ENCODE data around the gene LGR4. TPM values are rescaled to one million over a fixed set of nuclear protein-coding genes. Genes with fewer than 3 reads are reported as not detected.

Gene LGR4
- total RNA-seq, 1 experiment from 2014 or later = 7.1 TPM

DNA sequence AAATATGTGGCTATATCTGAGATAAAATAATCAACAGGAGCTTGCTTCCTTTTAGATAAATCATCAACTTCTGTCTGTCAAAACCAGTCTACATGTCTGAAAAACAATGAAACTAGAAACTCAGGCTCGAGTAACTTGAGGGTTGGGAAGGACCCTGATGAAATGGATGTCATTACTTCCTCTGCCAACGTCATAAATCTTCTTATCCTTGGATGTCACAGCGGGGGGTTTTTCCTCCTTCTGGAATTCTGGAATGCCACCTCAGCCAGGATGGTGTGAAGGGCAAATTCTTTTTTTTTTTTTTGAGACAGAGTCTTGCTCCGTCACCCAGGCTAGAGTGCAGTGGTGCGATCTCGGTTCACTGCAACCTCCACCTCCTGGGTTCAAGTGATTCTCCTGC lies 13.4 kb downstream of the LGR4 start:
- RAD21 ChIA-PET (ENCODE audit: low non-redundant PET in 1 of 2, low total read pairs in 2 of 2, uncharacterized antibody in 2 of 2, unreplicated experiment in 2 of 2) = no interaction called here
- H3K4me1 ChIP-seq (ENCODE audit: control insufficient read depth in 1 of 2, insufficient read depth in 2 of 2, low read length in 2 of 2) = peaks cover 0 to 4% of the 10 kb centered on the region in 2 experiments; a peak in 3 of 4 replicates
- ATAC-seq = no peak
- no peaks in the 10 kb centered on the region for H3K9me2 ChIP-seq (ENCODE audit: insufficient read depth)
- intact Hi-C loops (cut with micrococcal nuclease) = no loop called here
- H3K9me3 ChIP-seq (ENCODE audit: control insufficient read depth in 1 of 2, insufficient read depth in 1 of 2, low read depth in 1 of 2, low read length in 2 of 2) = no peaks in the 10 kb centered on the region
- H3K27me3 ChIP-seq (ENCODE audit: insufficient read depth, low read length) = no peaks in the 10 kb centered on the region
- no peaks in the 10 kb centered on the region for H3K79me2 ChIP-seq (ENCODE audit: insufficient read depth, low read length)
- CTCF ChIA-PET = interaction anchor here (1.0 kb wide), 1 partner anchor 10 kb away, joined by 3 read pairs; no protein-coding TSS in a partner anchor
- no peaks in the 10 kb centered on the region for H3K36me3 ChIP-seq (ENCODE audit: control insufficient read depth in 1 of 2, insufficient read depth in 2 of 2, low read length in 2 of 2)
- H3K4me2 ChIP-seq (ENCODE audit: low read length) = no peak overlapping the region
- H3K27ac ChIP-seq (ENCODE audit: low read depth, low read length) = no peak overlapping the region
- no peak overlapping the region for H3K4me3 ChIP-seq (replicated peaks in 1 of 2; ENCODE audit: low read depth in 1 of 2, low read length in 2 of 2)
- H3K9ac ChIP-seq (ENCODE audit: low read length) = no peak overlapping the region
- H2AFZ ChIP-seq (ENCODE audit: low read depth, low read length, poor library complexity, severe bottlenecking) = no peak overlapping the region
- no peak for DNase-seq (ENCODE audit: low read depth, low spot score)
- no peak for TF ChIP-seq EZH2phosphoT487 (IDR thresholded peaks at IDR 0.05; ENCODE audit: borderline replicate concordance)
- H4K20me1 ChIP-seq (ENCODE audit: insufficient read depth) = no peaks in the 10 kb centered on the region
- BruUV-seq (replicated peaks) = no TSS peak
- POLR2A ChIA-PET = interaction anchor here (0.8 kb wide), 1 partner anchor 143 kb away, joined by 3 read pairs; no protein-coding TSS in a partner anchor

DNA sequence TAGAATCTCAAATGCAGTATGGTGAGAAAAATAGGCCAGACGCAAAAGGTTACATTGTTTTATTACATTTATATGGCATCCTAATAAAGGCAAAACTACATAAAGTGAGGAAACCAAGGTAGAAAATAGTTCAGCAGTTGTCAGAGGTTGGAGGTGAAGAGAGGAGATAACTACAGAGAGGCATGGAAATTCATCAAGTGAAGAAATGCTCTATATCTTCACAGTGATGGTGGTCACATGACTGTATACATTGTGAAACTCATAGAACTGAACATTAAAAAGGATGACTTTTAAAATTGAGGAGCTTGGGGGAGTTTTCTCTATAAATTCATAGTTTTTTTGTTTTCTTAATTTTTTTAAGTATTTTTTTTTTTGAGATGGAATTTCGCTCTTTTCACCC lies 14.4 kb downstream of the LGR4 start:
- Histone ChIP-seq H3K36me3 (ENCODE audit: control insufficient read depth in 1 of 2, insufficient read depth in 2 of 2, low read length in 2 of 2) (no peaks in the 10 kb centered on the region), H3K4me2 (ENCODE audit: low read length) (no peak overlapping the region), H2AFZ (ENCODE audit: low read depth, low read length, poor library complexity, severe bottlenecking) (no peak overlapping the region), H4K20me1 (ENCODE audit: insufficient read depth) (no peaks in the 10 kb centered on the region), H3K9ac (ENCODE audit: low read length) (no peak overlapping the region), H3K27me3 (ENCODE audit: insufficient read depth, low read length) (no peaks in the 10 kb centered on the region), H3K79me2 (ENCODE audit: insufficient read depth, low read length) (no peaks in the 10 kb centered on the region), H3K4me3 (replicated peaks in 1 of 2; ENCODE audit: low read depth in 1 of 2, low read length in 2 of 2) (no peak overlapping the region), H3K9me3 (ENCODE audit: control insufficient read depth in 1 of 2, insufficient read depth in 1 of 2, low read depth in 1 of 2, low read length in 2 of 2) (no peaks in the 10 kb centered on the region), H3K27ac (ENCODE audit: low read depth, low read length) (no peak overlapping the region), H3K9me2 (ENCODE audit: insufficient read depth) (no peaks in the 10 kb centered on the region), H3K4me1 (ENCODE audit: control insufficient read depth in 1 of 2, insufficient read depth in 2 of 2, low read length in 2 of 2) (no peaks in the 10 kb centered on the region)
- no peak for DNase-seq (ENCODE audit: low read depth, low spot score)
- ChIA-PET CTCF (no interaction called here), POLR2A (no interaction called here), RAD21 (ENCODE audit: low non-redundant PET in 1 of 2, low total read pairs in 2 of 2, uncharacterized antibody in 2 of 2, unreplicated experiment in 2 of 2) (no interaction called here)
- intact Hi-C loops (cut with micrococcal nuclease) = no loop called here
- no TSS peak for BruUV-seq (replicated peaks)
- TF ChIP-seq EZH2 (IDR thresholded peaks at IDR 0.05) (no peak), SP1 (IDR thresholded peaks at IDR 0.05; ENCODE audit: low read depth) (no peak), FOSL1 (IDR thresholded peaks at IDR 0.05; ENCODE audit: low read depth) (no peak), POLR2AphosphoS5 (IDR thresholded peaks at IDR 0.05; ENCODE audit: low read depth, low read length) (no peak), ELF1 (IDR thresholded peaks at IDR 0.05; ENCODE audit: borderline replicate concordance, low read depth) (no peak), EGR1 (IDR thresholded peaks at IDR 0.05; ENCODE audit: low read depth) (no peak), CBX3 (IDR thresholded peaks at IDR 0.05; ENCODE audit: low read depth) (no peak), TCF7L2 (IDR thresholded peaks at IDR 0.05; ENCODE audit: borderline replicate concordance, extremely low read depth, insufficient read depth, insufficient read length) (no peak), POLR2A (IDR thresholded peaks at IDR 0.05; ENCODE audit: borderline replicate concordance, extremely low read depth, insufficient read depth, insufficient read length) (no peak), RAD21 (IDR thresholded peaks at IDR 0.05; ENCODE audit: low read depth) (no peak), ZFX (IDR thresholded peaks at IDR 0.05) (no peak), SRF (IDR thresholded peaks at IDR 0.05; ENCODE audit: low read depth) (no peak), CEBPB (IDR thresholded peaks at IDR 0.05; ENCODE audit: low read depth) (no peak)
- TF ChIP-seq, protein P1, sequence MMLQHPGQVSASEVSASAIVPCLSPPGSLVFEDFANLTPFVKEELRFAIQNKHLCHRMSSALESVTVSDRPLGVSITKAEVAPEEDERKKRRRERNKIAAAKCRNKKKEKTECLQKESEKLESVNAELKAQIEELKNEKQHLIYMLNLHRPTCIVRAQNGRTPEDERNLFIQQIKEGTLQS (IDR thresholded peaks at IDR 0.05) = no peak
- TF ChIP-seq, protein P2, sequence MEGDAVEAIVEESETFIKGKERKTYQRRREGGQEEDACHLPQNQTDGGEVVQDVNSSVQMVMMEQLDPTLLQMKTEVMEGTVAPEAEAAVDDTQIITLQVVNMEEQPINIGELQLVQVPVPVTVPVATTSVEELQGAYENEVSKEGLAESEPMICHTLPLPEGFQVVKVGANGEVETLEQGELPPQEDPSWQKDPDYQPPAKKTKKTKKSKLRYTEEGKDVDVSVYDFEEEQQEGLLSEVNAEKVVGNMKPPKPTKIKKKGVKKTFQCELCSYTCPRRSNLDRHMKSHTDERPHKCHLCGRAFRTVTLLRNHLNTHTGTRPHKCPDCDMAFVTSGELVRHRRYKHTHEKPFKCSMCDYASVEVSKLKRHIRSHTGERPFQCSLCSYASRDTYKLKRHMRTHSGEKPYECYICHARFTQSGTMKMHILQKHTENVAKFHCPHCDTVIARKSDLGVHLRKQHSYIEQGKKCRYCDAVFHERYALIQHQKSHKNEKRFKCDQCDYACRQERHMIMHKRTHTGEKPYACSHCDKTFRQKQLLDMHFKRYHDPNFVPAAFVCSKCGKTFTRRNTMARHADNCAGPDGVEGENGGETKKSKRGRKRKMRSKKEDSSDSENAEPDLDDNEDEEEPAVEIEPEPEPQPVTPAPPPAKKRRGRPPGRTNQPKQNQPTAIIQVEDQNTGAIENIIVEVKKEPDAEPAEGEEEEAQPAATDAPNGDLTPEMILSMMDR (IDR thresholded peaks at IDR 0.05 in 2 of 3, conservative IDR thresholded peaks at IDR 0.05 in 1 of 3; ENCODE audit: borderline replicate concordance in 1 of 3, insufficient read depth in 1 of 3, low read depth in 2 of 3, low read length in 2 of 3) = no peak
- TF ChIP-seq, protein P3, sequence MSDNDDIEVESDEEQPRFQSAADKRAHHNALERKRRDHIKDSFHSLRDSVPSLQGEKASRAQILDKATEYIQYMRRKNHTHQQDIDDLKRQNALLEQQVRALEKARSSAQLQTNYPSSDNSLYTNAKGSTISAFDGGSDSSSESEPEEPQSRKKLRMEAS (IDR thresholded peaks at IDR 0.05) = no peak
- TF ChIP-seq, protein P4, sequence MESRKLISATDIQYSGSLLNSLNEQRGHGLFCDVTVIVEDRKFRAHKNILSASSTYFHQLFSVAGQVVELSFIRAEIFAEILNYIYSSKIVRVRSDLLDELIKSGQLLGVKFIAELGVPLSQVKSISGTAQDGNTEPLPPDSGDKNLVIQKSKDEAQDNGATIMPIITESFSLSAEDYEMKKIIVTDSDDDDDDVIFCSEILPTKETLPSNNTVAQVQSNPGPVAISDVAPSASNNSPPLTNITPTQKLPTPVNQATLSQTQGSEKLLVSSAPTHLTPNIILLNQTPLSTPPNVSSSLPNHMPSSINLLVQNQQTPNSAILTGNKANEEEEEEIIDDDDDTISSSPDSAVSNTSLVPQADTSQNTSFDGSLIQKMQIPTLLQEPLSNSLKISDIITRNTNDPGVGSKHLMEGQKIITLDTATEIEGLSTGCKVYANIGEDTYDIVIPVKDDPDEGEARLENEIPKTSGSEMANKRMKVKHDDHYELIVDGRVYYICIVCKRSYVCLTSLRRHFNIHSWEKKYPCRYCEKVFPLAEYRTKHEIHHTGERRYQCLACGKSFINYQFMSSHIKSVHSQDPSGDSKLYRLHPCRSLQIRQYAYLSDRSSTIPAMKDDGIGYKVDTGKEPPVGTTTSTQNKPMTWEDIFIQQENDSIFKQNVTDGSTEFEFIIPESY (IDR thresholded peaks at IDR 0.05; ENCODE audit: extremely low read depth, insufficient replicate concordance, low read length) = no peak
- no peak for ATAC-seq
